Stimulated activated CD8-positive, alpha-beta memory T cell treated with anti-CD3 and anti-CD28 coated beads, Interleukin-4, amount 100 ng/mL, for 4 hours (primary cell): Measurements from ENCODE around the gene DACT1.

Source experiments
- DNase-seq, 2 donors: peaks; one replicate each; pipeline ENCODE4 v3.0.0-alpha.2; 2020; ENCODE audit warnings: low read depth in 2 of 2, low spot score in 1 of 2

DACT1 gene

GRCh38 chr14:58636129-58636528 is 1.6 kb upstream of the DACT1 start:
- no peak for DNase-seq

- DNase-seq, result no peak
These were observed 747 bp upstream of the DACT1 start for GRCh38 chr14:58637040-58637390.

GRCh38 chr14:58638231-58639197 is 752 bp downstream of the DACT1 start:
- DNase-seq, result no peak

- DNase-seq, result no peak
These were observed 1.4 kb downstream of the DACT1 start for GRCh38 chr14:58639198-58639565.

GRCh38 chr14:58639842-58640484 is 2.2 kb downstream of the DACT1 start:
- DNase-seq, result no peak

GRCh38 chr14:58640959-58641358 is 3.2 kb downstream of the DACT1 start:
- no peak for DNase-seq

- no peak for DNase-seq
These were observed 3.7 kb downstream of the DACT1 start for GRCh38 chr14:58641509-58641908.

GRCh38 chr14:58643366-58643765 is 5.6 kb downstream of the DACT1 start:
- DNase-seq, result no peak

- DNase-seq, result no peak
These were observed 7.9 kb downstream of the DACT1 start for GRCh38 chr14:58645641-58646040.

GRCh38 chr14:58646479-58646878 is 8.7 kb downstream of the DACT1 start:
- DNase-seq, result no peak

- no peak for DNase-seq
These were observed 10.0 kb downstream of the DACT1 start for GRCh38 chr14:58647777-58648176.

- DNase-seq, result no peak
These were observed 13.1 kb downstream of the DACT1 start for GRCh38 chr14:58650857-58651256.

- no peak for DNase-seq
These were observed 19.1 kb downstream of the DACT1 start for GRCh38 chr14:58656671-58657411.

GRCh38 chr14:58659061-58659460 is 21.3 kb downstream of the DACT1 start:
- DNase-seq, result no peak

GRCh38 chr14:58659846-58660245 is 22.1 kb downstream of the DACT1 start:
- no peak for DNase-seq

GRCh38 chr14:58660407-58660806 is 22.6 kb downstream of the DACT1 start:
- DNase-seq, result no peak

- no peak for DNase-seq
These were observed 24.3 kb downstream of the DACT1 start for GRCh38 chr14:58662018-58662417.

- no peak for DNase-seq
These were observed 25.0 kb downstream of the DACT1 start for GRCh38 chr14:58662759-58663158.

GRCh38 chr14:58663494-58664111 is 25.8 kb downstream of the DACT1 start:
- DNase-seq, result no peak

GRCh38 chr14:58665773-58666500 is 28.2 kb downstream of the DACT1 start:
- no peak for DNase-seq

- no peak for DNase-seq
These were observed 29.0 kb downstream of the DACT1 start for GRCh38 chr14:58666737-58667136.
